Lower leg skin (tissue), 3 donors: ENCODE results near the gene SERPINB13.

Experiments used
- CTCF ChIP-seq, 3 donors: fragments of 450-650 bp; IDR thresholded peaks; one replicate each; pipeline ENCODE4 v1.5.1; 2016; ENCODE audit warnings: antibody characterized with exemption in 3 of 3, mild to moderate bottlenecking in 3 of 3, moderate library complexity in 2 of 3
- POLR2A ChIP-seq, 2 donors: fragments of 450-650 bp; IDR thresholded peaks; one replicate each; pipeline ENCODE4 v1.6.1; 2016 to 2017; ENCODE audit warnings: antibody characterized with exemption in 2 of 2, mild to moderate bottlenecking in 1 of 2, moderate library complexity in 1 of 2

GRCh38 chr18:63564561-63564960 is 22.6 kb upstream of the SERPINB13 start:
- TF ChIP-seq POLR2A (IDR thresholded peaks at IDR 0.05) (no peak), CTCF (IDR thresholded peaks at IDR 0.05) (no peak)
